Smooth muscle cell of bladder (primary cell): ENCODE results near the gene RTBDN. TPM values are rescaled to one million over a fixed set of nuclear protein-coding genes. Genes with fewer than 3 reads are reported as not detected.

Source experiments
- total RNA-seq: library from RNA; depleted of rRNA; stranded (reverse); fragments of >200 nt; gene quantifications from 2 replicates; pipeline ENCODE4 v1.2.3, GENCODE V29; 2014

RTBDN gene
- not detected in 2 replicates for total RNA-seq

DNA sequence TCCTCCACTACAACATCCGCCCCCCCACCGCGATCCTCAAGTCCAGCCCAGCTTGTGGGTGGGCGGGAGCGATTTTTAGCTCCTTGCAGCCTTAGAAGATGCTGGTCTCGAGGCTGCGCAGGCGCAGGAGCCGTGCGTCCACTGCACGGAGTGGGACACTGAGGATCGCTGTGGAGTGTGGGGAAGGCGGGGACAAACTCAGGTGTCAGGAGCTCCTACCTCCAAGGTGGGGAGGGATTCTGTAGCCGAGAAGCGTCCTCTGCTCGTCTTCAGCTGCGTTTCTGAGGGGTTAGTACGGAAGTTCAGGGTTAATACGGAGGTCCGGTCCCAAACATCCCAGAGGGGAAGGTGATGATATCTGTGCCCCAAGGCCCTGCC lies at the start of gene RTBDN:
Gene RTBDN, minus strand, starts transcription at position 14 of the 378 bp plus-strand sequence. CDS start 4,600 bp downstream, outside the sequence.

DNA sequence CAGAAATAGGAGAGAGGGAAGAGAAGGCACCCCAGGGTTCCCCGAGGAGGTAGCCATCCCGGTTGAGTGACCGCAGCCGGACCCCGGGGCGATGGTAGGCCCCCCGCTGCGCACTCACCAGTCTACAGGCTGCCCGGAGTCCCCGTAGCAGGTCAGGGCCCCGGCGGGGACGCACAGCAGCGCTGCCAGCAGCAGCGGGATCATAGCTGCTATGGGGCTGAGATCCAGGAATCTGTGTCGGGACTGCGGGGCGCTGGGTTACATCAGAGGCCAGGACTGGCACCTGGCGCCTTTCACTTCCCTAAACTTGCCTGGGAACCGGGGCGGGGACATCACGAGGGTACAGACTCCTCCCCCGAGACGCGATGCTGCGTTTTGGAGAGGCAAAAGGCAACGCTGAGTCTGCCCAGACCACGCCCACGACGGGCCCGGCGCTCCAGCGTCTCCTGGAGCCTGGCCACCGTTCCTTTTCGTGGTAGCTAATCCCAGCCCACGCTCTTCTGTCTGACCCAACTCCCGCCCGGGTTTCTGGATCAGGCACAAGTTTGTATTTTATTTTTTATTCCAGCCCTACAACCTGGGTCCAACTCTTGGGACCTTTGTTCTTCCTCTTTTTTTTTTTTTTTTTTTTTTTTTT lies 46.9 kb upstream of the RTBDN start, which contains the start of gene DNASE2:
Gene DNASE2, minus strand, starts transcription at position 278 of the 637 bp plus-strand sequence. Its CDS starts 74 bp downstream, at position 204.

GRCh38 chr19:12838182-12838885 lies 4.0 kb upstream of the RTBDN start, which contains the start of gene MAST1:
Gene MAST1 (plus strand): TSS chr19:12838515. CDS start chr19:12838573, 58 bp downstream.

GRCh38 chr19:12806242-12807081 lies 27.9 kb downstream of the RTBDN start, which contains the start of gene RNASEH2A:
Gene RNASEH2A (plus strand): TSS chr19:12806584. CDS start chr19:12806674, 90 bp downstream.

DNA sequence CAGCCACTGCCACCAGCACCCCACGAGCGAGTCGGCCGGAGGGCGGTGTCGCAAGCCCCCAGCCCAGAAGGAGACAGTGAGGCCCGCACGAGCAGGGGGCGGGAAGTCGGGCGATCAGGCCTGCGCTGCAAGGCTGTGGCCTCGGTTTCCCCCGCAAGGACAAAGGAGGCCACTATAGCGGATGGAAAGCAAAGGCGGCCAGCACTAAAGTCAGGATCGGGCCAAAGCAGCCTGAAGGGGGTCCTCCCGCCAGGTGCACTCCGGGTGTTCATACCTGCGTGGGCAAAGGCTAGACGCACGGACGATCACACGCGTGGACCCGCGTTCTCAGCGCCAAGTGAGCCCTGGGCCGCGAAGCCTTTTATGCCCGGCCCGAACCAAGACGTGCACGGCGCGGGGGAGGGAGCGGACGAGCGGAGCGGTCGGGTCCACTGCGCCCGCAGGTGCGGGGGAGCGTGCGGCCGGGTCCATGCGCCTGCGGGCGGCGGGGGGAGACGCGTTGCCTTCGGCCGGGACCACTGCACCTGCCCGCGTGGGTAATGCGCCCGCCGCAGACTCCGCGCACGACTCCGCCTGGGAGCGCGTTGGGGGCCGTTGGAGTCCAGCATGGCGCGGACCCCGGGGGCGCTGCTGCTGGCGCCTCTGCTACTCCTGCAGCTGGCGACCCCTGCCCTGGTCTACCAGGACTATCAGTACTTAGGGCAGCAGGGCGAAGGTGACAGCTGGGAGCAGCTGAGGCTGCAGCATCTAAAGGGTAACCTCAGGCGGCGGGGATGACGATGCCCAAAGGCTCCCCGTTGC lies 32.7 kb downstream of the RTBDN start, which contains the start of the genes PRDX2 and THSD8:
Gene PRDX2, minus strand, starts transcription at position 335 of the 801 bp plus-strand sequence. CDS start 539 bp downstream, outside the sequence.
Gene THSD8, plus strand, starts transcription at position 604 of the 801 bp plus-strand sequence. Its CDS starts 3 bp downstream, at position 607.

GRCh38 chr19:12791345-12792050 lies 42.9 kb downstream of the RTBDN start, which contains the start of gene JUNB:
Gene JUNB (plus strand): TSS chr19:12791486. CDS start chr19:12791772, 286 bp downstream.

Other genes starting within 250 kb of the RTBDN start
- gene ZNF490, start 223.8 kb downstream of the RTBDN start, total RNA-seq = 7.7 and 8.9 TPM in 2 replicates
- gene ZNF791, start 223.7 kb downstream of the RTBDN start, total RNA-seq = 11.2 and 14.1 TPM in 2 replicates
- 20.9 and 24.9 TPM in 2 replicates for gene MAN2B1, start 167.8 kb downstream of the RTBDN start, total RNA-seq
- gene WDR83, start 167.8 kb downstream of the RTBDN start, total RNA-seq = 8.8 and 11.3 TPM in 2 replicates
- gene DHPS, start 152.7 kb downstream of the RTBDN start, total RNA-seq = 55.9 and 65.4 TPM in 2 replicates
- not detected in 2 replicates for gene GNG14, start 146.6 kb downstream of the RTBDN start, total RNA-seq
- gene FBXW9, start 137.9 kb downstream of the RTBDN start, total RNA-seq = 4.3 and 4.6 TPM in 2 replicates
- gene TNPO2, start 110.6 kb downstream of the RTBDN start, total RNA-seq = 19.8 and 27.3 TPM in 2 replicates
- 140 and 192 TPM in 2 replicates for gene TRIR, start 99.9 kb downstream of the RTBDN start, total RNA-seq
- 101 and 118 TPM in 2 replicates for gene GET3, start 97.1 kb downstream of the RTBDN start, total RNA-seq
- gene BEST2, start 82.8 kb downstream of the RTBDN start, total RNA-seq = not detected in 2 replicates
- 15.8 and 21.2 TPM in 2 replicates for gene HOOK2, start 59.0 kb downstream of the RTBDN start, total RNA-seq
- gene JUNB, start 43.1 kb downstream of the RTBDN start, total RNA-seq = 61.4 and 83.8 TPM in 2 replicates
- gene PRDX2, start 32.8 kb downstream of the RTBDN start, total RNA-seq = 244 and 259 TPM in 2 replicates
- gene THSD8, start 32.5 kb downstream of the RTBDN start, total RNA-seq = 0.46 TPM in 1 of 2 replicates, not detected in the other
- gene RNASEH2A, start 28.0 kb downstream of the RTBDN start, total RNA-seq = 6.5 and 7.3 TPM in 2 replicates
- 0.18 and 0.28 TPM in 2 replicates for gene MAST1, start 3.9 kb upstream of the RTBDN start, total RNA-seq
- gene DNASE2, start 46.9 kb upstream of the RTBDN start, total RNA-seq = 30.4 and 35.7 TPM in 2 replicates
- gene KLF1, start 52.6 kb upstream of the RTBDN start, total RNA-seq = 0.09 TPM in 1 of 2 replicates, not detected in the other
- 15.4 and 17.2 TPM in 2 replicates for gene GCDH, start 56.6 kb upstream of the RTBDN start, total RNA-seq
- 0.14 TPM in 1 of 2 replicates, not detected in the other for gene SYCE2, start 84.7 kb upstream of the RTBDN start, total RNA-seq
- gene FARSA, start 99.1 kb upstream of the RTBDN start, total RNA-seq = 42.1 and 52.3 TPM in 2 replicates
- 2,199 and 2,490 TPM in 2 replicates for gene CALR, start 104.0 kb upstream of the RTBDN start, total RNA-seq
- gene RAD23A, start 111.3 kb upstream of the RTBDN start, total RNA-seq = 43.9 and 64.8 TPM in 2 replicates
- 25.8 and 30.0 TPM in 2 replicates for gene GADD45GIP1, start 122.6 kb upstream of the RTBDN start, total RNA-seq
- gene DAND5, start 135.0 kb upstream of the RTBDN start, total RNA-seq = not detected in 2 replicates
- gene NFIX, start 160.9 kb upstream of the RTBDN start, total RNA-seq = 36.8 and 44.9 TPM in 2 replicates